ENCODE measurements around the gene PERCC1.

PERCC1 gene

DNA sequence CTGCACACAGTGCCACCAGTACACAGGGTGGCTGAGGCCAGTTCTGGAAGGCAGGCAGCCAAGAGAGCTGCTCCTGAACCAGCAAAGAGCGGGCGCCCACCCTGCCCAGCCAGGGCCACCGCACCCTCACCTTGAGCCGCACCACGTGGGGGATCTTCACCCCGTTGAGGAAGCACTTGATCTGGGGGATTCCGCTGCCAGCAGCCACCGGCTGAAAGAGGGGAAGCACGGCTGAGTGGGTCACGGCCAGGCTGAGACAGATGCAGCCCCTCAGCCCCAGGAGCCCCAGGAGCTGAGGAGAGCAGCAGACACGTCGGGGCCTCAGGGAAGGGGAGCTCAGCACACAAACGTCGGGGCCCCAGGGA lies 28.1 kb downstream of the PERCC1 start:
- DNase-seq (ENCODE audit: low spot score): peak; percentile 83
- TF ChIP-seq, protein P1, sequence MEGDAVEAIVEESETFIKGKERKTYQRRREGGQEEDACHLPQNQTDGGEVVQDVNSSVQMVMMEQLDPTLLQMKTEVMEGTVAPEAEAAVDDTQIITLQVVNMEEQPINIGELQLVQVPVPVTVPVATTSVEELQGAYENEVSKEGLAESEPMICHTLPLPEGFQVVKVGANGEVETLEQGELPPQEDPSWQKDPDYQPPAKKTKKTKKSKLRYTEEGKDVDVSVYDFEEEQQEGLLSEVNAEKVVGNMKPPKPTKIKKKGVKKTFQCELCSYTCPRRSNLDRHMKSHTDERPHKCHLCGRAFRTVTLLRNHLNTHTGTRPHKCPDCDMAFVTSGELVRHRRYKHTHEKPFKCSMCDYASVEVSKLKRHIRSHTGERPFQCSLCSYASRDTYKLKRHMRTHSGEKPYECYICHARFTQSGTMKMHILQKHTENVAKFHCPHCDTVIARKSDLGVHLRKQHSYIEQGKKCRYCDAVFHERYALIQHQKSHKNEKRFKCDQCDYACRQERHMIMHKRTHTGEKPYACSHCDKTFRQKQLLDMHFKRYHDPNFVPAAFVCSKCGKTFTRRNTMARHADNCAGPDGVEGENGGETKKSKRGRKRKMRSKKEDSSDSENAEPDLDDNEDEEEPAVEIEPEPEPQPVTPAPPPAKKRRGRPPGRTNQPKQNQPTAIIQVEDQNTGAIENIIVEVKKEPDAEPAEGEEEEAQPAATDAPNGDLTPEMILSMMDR (IDR thresholded peaks at IDR 0.05; ENCODE audit: extremely low read depth, missing control alignments): no peak

DNA sequence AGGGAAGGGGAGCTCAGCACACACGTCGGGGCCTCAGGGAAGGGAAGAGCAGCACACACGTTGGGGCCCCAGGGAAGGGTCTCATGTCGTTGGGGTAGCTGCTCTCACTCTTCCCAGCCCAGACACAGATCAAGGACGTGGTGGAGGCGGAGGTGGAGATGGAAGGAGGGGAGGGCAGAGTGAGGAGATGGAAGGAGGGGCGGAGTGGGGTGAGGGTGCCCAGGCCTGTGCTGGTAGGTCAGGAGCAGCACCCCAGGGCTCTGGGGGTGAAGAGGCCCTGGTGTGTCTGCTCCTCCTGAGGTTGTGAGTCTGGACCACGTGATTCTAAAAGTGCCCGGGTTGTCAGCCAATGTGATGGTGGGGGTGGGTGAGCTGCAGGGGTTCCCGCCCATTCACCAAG lies 29.1 kb downstream of the PERCC1 start:
- TF ChIP-seq, protein P1 (IDR thresholded peaks at IDR 0.05; ENCODE audit: extremely low read depth, missing control alignments): no peak
- no peak for DNase-seq (ENCODE audit: low spot score)

GRCh38 chr16:1460602-1461138 lies 29.8 kb downstream of the PERCC1 start:
- TF ChIP-seq, protein P1 (IDR thresholded peaks at IDR 0.05; ENCODE audit: extremely low read depth, missing control alignments): no peak
- no peak for DNase-seq (ENCODE audit: low spot score)

DNA sequence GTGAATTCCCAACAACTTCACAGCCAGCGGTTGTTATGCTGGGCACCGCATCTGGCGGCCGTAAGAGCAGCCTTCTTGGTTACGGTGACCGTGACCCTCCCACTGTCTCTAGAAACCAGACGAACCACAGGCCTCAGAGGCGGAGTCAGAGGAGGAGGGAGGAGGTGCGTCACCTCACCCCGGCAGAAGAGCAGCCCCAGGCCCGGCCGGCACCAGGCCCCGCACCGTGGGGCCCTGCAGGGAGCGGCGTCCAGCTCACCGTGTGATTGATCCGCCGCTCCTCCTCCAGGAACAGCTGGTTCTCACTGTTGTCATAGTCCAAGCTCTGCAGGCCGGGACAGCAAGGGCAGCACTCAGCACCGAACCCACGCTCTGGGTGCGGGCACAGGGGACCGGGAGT lies 30.3 kb downstream of the PERCC1 start:
- TF ChIP-seq, protein P1 (IDR thresholded peaks at IDR 0.05; ENCODE audit: extremely low read depth, missing control alignments): no peak
- DNase-seq (ENCODE audit: low spot score): no peak

DNA sequence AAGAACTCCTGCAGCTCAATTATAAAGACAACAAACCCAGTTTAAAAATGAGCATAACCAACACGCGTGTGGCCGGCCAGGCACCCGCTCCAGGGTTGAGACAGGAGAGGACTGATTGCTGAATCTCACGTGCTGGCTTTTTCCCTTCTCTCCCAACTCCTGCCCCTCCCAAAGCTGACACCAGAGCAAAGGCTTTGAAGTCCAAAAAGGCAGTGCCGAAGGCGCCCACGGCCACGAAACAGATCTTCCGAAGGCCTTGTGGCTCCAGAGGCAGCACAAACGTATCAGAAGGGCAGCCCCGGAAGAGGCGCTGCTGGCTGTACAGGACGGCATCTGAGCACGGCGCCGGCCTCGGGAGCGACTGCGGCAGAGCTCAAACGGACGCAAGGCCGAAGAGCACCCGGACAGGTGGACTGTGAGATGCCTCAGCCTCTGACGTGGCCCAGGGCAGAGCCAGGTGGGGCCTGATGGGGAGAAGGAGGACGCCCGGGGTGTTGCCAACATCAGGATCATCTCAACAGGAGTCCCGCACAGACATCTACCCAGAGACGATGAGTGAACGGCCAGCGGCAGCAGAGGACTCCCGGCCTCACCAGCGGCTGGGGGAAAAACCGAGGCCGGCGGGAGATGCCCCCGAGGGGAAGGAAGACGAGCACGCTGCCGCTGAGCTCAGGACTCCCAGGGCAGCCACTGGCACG lies 33.5 kb downstream of the PERCC1 start:
- TF ChIP-seq, protein P1 (IDR thresholded peaks at IDR 0.05; ENCODE audit: extremely low read depth, missing control alignments): no peak
- DNase-seq (ENCODE audit: low spot score): no peak

DNA sequence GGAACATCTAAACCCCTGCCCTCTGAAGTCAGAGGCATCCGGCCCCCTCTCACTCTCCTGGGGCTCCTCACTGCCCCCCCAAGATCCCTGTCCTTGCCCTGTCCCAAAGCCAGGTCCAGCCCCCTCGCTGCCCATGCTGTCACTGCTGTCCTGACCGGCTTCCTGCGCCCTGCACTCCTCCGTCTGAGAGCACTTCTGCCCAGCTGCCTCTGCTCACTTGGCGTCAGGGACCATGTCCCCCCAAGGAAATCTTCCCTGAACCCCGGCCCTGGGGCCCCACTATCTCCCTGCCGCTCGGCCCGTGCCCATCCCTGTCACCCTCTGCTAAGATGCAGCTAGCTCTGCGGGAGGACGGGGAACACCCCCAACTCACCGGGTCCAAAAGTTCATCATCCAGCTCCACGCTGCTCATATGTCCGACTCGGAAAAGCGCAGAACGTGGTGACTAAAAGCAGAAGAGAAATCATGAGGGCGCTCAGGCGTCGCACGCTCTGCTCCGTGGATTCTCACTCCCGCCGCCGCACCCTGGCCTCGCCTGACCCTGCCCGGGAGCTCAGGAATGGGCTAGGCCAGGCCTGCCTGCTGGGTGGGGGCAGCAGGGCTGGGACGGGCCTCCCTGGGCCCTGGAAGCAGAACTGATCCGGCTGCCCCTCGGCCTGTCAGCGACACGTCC lies 34.2 kb downstream of the PERCC1 start:
- TF ChIP-seq, protein P1 (IDR thresholded peaks at IDR 0.05; ENCODE audit: extremely low read depth, missing control alignments): no peak
- no peak for DNase-seq (ENCODE audit: low spot score)

GRCh38 chr16:1465567-1465915 lies 34.7 kb downstream of the PERCC1 start:
- DNase-seq (ENCODE audit: low spot score): no peak
- TF ChIP-seq, protein P1 (IDR thresholded peaks at IDR 0.05; ENCODE audit: extremely low read depth, missing control alignments): no peak
